ENCODE results near the gene NOS1AP.
"Not testable (repeated sequence)": the region's sequence is repeated elsewhere in the genome, so short reads cannot be mapped to it uniquely, and the experiment has no call there.

The NOS1AP gene

DNA sequence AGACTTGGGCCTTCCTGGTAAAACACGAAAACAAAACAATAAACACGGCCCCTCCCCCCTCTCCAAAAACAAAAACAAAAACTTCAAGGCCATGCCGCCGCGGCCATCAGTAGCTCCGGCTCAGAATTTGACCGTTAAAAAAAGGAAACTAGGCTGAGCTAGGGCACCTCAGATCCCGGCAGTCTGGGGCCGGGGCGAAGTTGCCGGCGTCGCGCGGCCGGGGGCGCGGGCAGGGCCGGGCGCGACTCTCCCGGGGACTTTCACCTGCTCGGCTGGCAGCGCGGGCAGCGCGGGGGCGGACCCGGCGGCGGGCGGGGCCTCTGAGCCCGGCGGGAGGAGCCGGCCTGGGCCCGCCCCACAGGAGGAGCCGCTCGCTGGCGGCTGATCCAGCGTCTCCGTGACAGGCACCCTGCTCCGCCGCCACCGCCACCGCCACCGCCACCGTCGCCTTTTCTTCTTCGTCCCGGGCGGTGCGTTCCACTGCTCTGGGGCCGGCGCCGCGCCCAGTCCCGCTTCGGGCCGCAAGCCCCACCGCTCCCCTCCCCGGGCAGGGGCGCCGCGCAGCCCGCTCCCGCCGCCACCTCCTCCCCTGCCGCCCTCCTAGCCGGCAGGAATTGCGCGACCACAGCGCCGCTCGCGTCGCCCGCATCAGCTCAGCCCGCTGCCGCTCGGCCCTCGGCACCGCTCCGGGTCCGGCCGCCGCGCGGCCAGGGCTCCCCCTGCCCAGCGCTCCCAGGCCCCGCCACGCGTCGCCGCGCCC, at the start of gene NOS1AP:
NOS1AP (plus strand) TSS at position 358 of the 760 bp plus-strand sequence. CDS start 487 bp downstream, outside the sequence.
- DNase-seq (ENCODE audit: low read depth in 1 of 2, low spot score in 1 of 2), result peak; percentile 52 to 58

DNA sequence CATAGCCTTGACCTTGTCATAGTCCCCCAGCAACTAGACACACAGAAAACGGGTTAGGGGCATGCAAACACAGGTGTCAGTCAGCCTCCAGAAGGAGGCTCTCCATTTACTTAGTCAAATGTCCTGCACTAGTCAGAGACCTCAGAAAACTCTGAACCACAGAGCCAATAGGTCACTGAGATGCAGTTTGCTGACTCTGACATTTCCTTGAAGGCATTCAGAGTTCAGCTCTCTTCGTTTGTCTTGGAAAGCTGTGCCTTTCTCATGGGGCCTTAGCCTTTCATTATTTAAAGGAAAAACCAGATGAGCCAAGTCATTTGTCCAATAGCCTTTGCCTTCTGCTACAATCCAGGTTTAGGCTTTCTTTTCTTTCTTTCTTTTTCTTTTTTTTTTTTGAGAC, 49.3 kb upstream of the NOS1AP start:
- DNase-seq (ENCODE audit: low read depth in 1 of 2, low spot score in 1 of 2), result no peak

DNA sequence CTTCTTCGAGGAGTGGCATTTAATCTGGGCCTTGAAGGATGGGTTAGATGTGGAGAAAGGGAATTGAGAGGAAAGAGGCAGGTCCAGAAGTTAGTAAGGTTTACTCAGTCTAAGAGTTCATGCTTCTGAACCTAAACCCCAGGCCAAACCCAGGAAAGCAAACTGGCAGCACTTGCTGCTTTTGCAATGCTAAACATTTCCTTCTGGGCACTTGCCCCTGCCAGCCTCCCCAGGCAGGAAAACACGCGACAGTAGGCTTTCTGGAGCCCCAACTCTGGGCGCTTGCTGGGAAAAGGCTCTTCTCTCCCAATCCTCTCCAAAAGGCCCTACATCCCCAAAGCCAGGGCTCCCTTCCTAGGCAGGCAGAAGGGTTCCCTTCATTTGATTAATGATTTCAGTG, 48.4 kb upstream of the NOS1AP start:
- DNase-seq (ENCODE audit: low read depth in 1 of 2, low spot score in 1 of 2), result no peak

DNA sequence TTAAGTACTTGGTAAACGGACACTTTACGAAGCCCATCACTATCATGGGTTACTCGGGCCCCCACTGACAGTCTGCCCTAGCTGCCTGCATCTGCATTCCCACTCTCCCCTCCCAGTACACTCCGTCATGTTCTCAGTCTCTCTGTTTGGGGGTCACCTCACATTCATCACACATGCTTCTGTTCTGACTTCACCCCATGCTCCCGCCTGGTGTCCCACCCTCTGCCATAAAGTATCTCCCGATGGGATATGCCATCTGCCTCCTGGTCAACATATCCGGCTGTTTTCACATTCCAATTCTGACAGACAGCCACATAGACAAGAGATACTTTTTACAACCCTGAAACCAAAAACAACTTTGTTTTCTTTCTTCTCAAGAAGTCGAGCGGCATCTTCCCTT, 46.9 kb upstream of the NOS1AP start:
- DNase-seq (ENCODE audit: low read depth in 1 of 2, low spot score in 1 of 2), result no peak

DNA sequence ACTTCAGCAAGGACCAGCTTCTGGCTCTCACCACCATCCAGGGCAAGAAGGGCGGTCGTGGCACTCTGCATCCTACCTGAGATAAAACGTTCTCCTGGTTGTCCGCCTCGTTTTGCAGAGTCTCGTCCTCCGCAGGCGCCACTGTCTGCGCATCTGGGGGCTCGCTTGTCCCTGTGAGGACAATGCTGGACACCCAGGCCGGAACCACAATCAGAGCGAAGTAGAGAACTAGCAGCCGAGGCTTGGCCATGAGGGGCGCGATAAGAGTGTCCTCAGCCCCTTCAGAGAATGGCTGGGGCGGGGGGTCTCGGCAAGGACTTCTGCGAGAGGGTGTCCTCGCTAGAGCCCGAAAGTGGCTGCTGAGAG, 46.3 kb upstream of the NOS1AP start:
- DNase-seq (ENCODE audit: low read depth in 1 of 2, low spot score in 1 of 2), result no peak

DNA sequence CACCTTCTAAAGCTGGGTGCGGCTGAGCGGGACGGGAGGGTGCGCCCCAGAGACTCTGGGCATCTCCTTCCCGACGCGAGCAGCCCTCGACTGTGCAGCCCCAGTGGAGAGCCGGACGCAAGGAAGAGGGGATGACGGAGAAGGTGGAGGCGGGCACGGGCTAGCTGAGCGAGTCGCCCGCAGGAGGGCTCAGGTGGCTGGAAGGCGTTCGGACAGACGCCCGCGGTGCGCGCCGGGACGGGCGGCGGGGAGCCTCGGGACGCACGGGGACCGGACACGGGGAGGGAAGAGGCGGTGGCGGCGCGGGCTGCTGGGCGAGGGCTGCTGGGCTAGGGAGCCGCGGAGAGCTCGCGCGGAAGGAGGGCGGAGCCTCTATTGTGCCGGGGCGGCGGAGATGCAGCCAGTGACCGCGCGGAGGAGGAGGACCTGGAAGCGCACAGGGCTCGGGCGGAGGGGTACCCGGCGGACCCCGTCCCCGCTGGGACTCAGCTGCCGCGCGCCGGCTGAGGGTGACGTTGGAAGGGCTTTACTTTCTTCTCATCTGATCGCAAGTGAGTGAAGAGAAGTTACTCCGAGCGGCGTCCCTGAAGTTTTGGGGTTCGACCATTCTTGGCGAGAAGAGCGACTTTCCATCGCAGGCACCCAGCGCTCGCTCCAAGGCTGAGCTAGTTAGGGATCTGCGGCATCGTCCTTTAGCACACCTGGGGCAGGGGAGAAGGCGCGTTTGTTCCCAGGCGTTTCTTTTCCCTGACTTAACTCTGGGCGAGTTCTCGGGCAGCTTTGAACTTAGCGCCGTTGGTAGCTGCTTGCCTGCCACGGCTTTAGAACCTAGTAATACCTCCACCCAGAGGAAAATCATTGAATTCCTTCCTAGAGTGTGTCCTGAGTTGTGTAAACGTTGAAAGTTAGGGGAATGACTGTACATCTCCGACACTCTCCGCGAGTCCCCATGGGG, 45.7 kb upstream of the NOS1AP start, which contains the start of gene OLFML2B:
OLFML2B (minus strand) TSS at position 323 of the 955 bp plus-strand sequence. CDS start 439 bp downstream, outside the sequence.
- DNase-seq (ENCODE audit: low read depth in 1 of 2, low spot score in 1 of 2), result peak in 1 of 2 donors; percentile 21

DNA sequence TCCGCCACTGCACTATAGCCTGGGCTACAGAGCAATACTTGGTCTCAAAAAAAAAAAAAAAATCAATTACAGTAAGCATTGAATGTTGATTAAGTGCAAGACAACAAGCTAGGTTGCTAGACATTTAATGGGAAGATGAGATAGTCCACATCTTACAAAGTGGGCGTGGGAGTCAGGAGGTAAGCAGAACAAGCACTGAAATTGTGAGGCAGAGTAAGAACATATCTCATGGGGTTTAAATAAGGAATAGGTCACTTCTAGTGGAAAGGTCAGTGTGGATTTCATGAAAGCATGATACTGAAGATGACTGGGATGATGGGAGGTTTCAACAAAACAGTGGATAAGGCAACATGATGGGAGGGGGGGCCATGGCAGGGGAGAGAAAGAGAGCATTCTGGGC, 44.0 kb upstream of the NOS1AP start:
- DNase-seq (ENCODE audit: low read depth in 1 of 2, low spot score in 1 of 2), result no peak

DNA sequence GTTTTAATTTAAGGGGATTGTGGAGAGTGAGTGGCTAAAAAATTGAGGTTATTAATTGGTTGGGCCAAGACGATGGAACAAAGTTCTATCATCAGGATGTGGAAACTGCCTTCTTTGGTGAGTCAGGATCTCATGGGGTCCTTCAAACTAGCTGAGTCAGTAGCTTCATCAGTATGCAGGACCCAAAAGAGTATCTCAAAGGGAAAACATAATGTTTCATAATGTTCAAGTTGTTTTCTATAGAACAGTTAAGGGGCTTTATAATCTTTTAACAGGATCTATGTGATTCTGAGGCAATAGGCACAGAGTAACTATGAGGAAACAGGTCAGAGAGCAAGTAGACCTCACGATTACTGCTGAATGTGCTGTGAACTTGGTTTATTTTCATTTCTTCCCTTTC, 42.6 kb upstream of the NOS1AP start:
- no peak for DNase-seq (ENCODE audit: low read depth in 1 of 2, low spot score in 1 of 2)

DNA sequence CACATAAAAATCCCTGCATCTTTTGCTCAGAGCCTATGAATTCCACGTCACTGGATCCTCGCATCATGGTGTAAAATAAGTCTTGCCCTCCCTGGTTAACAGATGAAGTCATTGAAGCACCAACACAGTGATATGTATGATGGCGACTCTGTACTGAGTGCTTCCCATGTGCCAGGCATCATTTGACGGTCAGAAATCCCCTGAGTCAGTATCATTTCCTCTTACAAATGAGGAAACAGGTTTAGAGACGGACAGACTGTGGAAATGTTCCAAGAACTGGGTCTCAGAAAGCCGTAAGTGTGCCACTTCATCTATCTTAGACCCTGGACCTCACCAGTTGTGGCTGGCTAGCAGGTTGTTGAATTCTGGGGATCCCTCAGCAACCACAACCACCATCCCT, 40.8 kb upstream of the NOS1AP start:
- no peak for DNase-seq (ENCODE audit: low read depth in 1 of 2, low spot score in 1 of 2)

DNA sequence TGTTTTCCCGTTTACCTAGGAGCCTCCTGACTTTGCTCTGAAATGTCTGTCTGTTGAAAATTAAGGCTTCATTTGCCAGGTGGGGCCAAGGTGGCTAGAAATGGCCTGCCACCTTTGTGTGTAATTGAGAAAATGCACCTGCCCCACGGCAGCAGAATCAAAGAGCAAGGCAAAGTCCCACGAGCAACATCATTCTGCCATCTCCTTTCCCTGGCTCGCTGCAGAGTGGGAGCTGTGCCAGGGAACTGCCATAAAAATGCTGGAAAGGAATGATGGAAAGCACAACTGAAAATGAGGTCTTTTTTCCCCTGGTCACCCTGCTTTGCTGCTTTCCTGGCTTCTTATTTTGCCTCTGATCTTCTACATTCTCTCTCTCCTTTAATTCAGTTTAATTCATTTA, 40.3 kb upstream of the NOS1AP start:
- DNase-seq (ENCODE audit: low read depth in 1 of 2, low spot score in 1 of 2), result no peak

DNA sequence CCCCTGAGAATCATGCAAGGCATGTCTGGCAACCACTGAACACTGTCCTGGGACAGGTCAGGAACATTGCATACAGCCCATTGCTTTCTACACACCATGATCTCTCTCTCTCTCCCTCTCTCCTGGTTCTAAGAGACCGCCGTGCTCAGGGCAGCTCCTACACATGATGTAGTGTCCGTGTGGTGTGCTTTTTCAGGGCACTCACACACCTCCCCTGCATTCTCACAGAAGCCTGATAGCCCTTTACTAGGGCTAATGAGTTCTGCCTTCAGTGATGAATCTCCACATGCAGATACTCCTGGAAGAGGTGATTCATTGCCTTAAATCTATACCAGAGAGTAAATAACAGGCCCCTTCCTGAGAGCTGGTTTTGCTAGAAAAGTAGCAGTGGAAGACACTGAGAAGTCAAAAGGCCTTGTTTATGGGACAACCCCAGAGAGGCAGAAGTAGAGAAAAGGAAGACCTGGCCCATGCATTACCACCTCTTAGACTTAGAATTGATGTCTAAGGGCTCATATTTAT, 38.7 kb upstream of the NOS1AP start:
- DNase-seq (ENCODE audit: low read depth in 1 of 2, low spot score in 1 of 2), result no peak

DNA sequence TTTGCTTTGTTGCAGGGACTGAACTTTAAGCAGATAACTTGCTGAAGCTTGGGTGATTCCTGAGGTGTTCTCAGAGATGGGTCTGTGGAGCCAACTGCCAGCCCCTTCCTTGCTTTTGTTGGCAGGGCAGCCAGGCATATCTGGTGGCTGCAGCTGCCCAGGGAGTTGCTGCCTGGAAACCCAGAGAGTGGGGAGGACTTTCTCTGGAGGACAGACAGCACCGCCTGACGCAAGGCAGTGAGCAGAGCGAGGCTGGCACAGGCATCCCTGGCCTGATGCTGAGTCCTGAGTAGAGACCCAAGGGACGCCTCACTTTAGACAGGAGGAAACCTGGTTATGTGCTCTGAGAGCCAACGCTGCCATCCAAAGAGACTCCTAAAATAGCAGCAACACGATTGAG, 36.1 kb upstream of the NOS1AP start:
- DNase-seq (ENCODE audit: low read depth in 1 of 2, low spot score in 1 of 2), result no peak

DNA sequence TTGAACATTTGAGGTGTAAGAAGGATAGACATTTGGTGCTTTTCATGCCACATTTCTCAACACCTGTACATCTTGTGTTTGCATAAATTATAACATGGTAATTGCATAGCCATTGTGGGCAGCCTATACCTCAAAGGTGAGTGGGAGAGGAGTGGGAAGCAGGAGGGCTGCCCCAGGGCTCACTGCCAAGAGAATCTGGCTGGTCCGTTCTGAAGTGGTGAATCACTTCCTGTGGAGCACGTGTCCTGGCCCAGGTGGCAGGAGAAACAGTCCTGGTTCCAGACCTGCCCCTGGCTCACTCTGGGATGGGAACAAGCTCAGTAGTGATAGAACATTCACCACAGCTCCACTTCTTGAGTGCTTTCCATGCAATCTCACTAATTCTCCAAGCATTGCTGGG, 34.2 kb upstream of the NOS1AP start:
- no peak for DNase-seq (ENCODE audit: low read depth in 1 of 2, low spot score in 1 of 2)

DNA sequence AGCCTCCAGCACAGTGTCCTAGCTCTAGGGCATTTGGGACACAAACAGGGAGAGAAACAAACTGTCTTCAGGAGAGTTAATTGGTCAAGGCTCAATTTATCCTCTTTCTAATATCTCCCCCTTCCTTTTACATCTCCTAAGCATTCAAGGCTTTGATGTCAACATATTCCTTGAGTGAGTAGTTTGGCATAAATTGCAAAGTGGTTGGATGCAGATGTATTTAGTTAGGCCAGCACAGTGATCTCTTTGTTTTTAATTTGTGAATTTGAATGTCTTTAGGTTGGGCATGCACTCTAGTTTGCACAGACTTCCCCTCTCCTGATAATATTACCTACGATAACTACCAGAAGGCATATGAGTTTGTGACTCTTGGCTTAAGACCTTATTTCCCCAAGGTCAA, 33.3 kb upstream of the NOS1AP start:
- no peak for DNase-seq (ENCODE audit: low read depth in 1 of 2, low spot score in 1 of 2)

DNA sequence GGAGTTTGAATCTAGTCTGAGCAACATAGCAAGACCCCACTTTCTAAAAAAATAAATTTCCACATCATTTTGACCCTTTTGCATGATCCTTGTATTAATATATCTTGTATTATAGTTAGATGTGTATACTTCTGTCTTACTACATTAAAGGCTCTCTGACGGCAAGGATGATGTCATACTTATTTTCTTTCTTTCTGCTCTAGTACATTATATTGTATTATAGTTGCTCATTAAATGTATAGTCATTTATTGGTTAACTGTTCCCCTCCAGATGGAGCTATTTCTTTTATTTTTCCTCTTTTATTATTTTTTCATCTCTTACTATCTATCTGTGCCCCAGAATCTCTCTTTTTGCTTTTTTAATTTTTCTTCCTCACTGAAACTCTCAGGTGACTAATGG, 30.9 kb upstream of the NOS1AP start:
- DNase-seq (ENCODE audit: low read depth in 1 of 2, low spot score in 1 of 2), result no peak

DNA sequence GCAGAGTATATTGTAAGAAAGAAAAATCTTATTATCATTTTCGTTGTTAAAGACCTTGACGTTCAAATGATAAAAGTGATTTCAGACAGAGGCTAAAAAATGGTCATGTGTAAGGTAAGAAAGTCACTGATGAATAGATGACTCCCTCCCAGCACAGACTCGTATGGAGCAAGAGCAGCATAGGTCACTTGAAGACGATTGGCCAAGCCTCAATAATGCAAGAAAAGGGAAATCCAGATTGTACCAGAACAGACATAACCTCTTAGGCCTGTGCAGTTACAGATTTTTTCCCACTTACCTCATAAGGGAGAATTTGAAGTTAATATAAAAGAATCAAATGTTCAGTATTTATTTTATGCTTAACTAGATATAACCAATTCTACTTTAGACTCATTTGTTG, 29.5 kb upstream of the NOS1AP start:
- DNase-seq (ENCODE audit: low read depth in 1 of 2, low spot score in 1 of 2), result no peak

DNA sequence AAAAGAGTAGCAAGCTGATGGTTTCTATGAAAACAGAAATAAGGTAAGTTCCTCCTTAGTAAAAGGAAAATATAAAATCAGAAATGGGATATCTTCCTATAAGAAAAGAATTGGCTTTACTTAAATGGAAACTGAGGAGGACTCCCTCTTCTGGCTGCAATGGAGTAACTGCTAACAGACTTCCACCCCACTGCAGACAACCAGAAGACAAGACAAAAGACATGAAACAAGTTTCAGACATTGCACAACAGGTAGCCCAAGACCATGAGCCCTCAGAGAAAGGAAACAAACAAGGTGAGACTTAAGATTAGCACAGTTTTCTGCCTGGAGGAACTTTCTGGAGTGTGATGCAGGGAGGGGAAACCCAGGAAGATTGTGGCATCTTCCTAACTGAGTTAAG, 28.8 kb upstream of the NOS1AP start:
- DNase-seq (ENCODE audit: low read depth in 1 of 2, low spot score in 1 of 2), result no peak

DNA sequence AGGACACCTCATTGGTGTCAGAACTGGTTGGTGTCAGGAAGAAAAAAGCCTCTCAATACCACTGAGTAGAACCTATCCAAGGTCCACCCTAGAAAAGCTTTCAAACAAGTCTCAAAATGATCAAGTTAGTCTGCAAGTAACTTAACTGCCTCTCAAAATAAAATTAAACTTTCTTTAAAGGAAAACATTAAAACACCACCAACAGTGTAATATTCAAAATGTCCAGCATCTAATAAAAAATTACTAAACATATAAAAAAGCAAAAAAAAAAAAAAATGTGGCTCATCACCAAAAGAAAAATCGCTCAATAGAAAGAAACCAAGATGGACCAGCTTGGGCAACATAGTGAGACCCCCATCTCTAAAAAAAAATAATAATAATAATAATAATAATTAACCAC, 27.1 kb upstream of the NOS1AP start:
- no peak for DNase-seq (ENCODE audit: low read depth in 1 of 2, low spot score in 1 of 2)

DNA sequence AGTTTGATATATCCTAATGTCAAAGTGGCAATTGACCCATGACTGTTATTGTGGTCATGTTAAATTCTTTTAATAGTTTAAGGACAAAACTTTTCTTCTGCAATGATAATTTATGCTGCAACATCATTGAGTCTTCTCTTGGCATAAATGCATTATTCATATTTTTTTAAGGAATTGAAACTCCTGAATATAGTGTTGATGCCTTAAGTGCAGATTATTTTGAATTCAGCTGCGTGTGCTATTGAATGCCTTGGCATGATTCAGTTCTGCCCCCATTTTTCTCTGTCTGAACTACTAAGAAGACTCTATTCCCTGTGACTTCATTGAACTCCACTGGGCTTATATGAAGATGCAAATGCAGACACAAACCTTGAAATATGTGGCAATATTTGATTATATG, 22.6 kb upstream of the NOS1AP start:
- no peak for DNase-seq (ENCODE audit: low read depth in 1 of 2, low spot score in 1 of 2)

DNA sequence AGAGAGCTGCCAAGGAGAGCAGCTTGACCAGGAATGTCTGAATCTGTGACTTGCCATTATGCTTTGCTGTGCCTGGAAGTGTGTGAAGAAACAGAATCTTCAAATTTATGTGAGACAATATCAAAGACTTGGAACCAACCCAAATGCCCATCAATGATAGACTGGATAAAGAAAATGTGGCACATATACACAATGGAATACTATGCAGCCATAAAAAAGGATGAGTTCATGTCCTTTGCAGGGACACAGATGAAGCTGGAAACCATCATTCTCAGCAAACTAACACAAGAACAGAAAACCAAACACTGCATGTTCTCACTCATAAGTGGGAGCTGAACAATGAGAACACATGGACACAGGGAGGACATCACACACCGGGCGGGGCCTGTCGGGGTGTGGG, 15.5 kb upstream of the NOS1AP start:
- DNase-seq (ENCODE audit: low read depth in 1 of 2, low spot score in 1 of 2), result not testable (repeated sequence)

DNA sequence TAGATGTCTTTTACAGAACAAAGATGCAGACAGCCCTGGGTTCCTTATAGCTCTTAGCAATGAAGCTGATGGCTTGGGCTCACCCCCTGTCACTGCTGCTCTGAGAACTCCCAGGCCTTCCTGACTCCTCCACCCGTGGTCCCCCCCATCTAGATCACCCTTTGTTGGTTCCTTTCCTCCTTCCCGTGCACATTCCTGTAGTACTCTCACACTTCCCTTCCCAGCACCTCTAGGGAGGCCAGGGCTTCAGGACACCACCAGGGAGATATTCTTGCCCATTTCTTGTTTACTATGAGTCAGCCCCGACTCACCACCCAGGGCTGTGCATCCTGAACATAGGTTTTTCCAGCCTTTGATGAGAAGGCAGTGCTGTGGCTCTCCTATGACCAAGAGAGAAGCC, 14.4 kb upstream of the NOS1AP start:
- no peak for DNase-seq (ENCODE audit: low read depth in 1 of 2, low spot score in 1 of 2)

DNA sequence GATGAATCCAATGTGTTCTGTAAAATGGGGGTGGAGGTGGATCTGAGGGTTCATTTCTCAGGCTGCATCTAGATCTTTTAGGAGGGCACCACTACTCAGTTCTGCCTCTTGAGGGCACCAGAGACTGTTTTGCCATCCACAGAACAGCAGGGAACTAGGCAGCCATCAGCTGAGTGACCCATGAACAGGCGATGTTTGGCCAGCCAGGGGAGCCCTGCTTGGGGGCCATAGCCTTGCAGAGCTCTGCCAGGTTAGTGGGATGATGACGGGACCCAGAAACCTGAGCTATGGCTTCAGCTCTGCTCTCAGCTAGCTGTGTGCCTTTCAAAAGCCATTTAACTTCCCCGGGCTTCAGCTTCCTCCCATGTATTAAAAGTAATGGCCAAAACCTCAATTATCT, 13.4 kb upstream of the NOS1AP start:
- peak in 1 of 2 donors; percentile 31 for DNase-seq (ENCODE audit: low read depth in 1 of 2, low spot score in 1 of 2)
